Right atrium auricular region (tissue), 2 donors: ENCODE results near the gene PROX1. TPM values are rescaled to one million over a fixed set of nuclear protein-coding genes. Genes with fewer than 3 reads are reported as not detected.

Experiments
- DNase-seq: peaks from one replicate; pipeline ENCODE4 v3.0.0-alpha.2; 2019; ENCODE audit warnings: low spot score
- H3K27ac ChIP-seq, 2 donors: fragments of 200-600 bp; sonication (generic); 1 replicate in 1 of 2; 2 replicates in 1 of 2; pipeline ENCODE4 v1.5.1; 2016 to 2019
- H3K27me3 ChIP-seq, 2 donors: fragments of 200-600 bp; sonication (generic); one replicate each; pipeline versions ENCODE4 v1.5.1 to v1.6.0; 2017 to 2019
- H3K36me3 ChIP-seq: fragments of 200-600 bp; sonication (generic); one replicate; pipeline ENCODE4 v1.5.1; 2016
- H3K4me1 ChIP-seq, 2 donors: fragments of 200-600 bp; sonication (generic); one replicate each; pipeline versions ENCODE4 v1.5.1 to v1.6.0; 2017 to 2019
- H3K4me3 ChIP-seq, 2 donors: fragments of 200-600 bp; sonication (generic); 1 replicate in 1 of 2; 2 replicates in 1 of 2; pipeline ENCODE4 v1.5.1; 2017 to 2019; ENCODE audit warnings: mild to moderate bottlenecking in 1 of 2, moderate library complexity in 1 of 2
- H3K9me3 ChIP-seq, 2 donors: fragments of 200-600 bp; sonication (generic); one replicate each; pipeline ENCODE4 v1.5.1; 2019
- total RNA-seq, 2 donors: library from RNA; depleted of rRNA; stranded (reverse); fragments of >200 nt; gene quantifications; one replicate each; pipeline ENCODE4 v1.1.0, GENCODE V29; 2016
- TF ChIP-seq, protein P1 (sequence below), 2 donors: fragments of 200-600 bp; sonication (generic); IDR thresholded peaks; one replicate each; pipeline ENCODE4 v1.5.1; 2019; ENCODE audit warnings: antibody characterized with exemption in 2 of 2

Gene PROX1
- total RNA-seq, 2 donors from 2014 or later, result 39.7 to 46.5 TPM

GRCh38 chr1:213947200-213947801 is 40.5 kb upstream of the PROX1 start:
- H3K4me3 ChIP-seq, result no peak overlapping the region
- H3K36me3 ChIP-seq, result no peaks in the 10 kb centered on the region
- no peak overlapping the region for H3K27ac ChIP-seq
- no peaks in the 10 kb centered on the region for H3K9me3 ChIP-seq
- TF ChIP-seq, protein P1, sequence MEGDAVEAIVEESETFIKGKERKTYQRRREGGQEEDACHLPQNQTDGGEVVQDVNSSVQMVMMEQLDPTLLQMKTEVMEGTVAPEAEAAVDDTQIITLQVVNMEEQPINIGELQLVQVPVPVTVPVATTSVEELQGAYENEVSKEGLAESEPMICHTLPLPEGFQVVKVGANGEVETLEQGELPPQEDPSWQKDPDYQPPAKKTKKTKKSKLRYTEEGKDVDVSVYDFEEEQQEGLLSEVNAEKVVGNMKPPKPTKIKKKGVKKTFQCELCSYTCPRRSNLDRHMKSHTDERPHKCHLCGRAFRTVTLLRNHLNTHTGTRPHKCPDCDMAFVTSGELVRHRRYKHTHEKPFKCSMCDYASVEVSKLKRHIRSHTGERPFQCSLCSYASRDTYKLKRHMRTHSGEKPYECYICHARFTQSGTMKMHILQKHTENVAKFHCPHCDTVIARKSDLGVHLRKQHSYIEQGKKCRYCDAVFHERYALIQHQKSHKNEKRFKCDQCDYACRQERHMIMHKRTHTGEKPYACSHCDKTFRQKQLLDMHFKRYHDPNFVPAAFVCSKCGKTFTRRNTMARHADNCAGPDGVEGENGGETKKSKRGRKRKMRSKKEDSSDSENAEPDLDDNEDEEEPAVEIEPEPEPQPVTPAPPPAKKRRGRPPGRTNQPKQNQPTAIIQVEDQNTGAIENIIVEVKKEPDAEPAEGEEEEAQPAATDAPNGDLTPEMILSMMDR (IDR thresholded peaks at IDR 0.05), result no peak
- DNase-seq, result no peak
- no peaks in the 10 kb centered on the region for H3K27me3 ChIP-seq
- no peaks in the 10 kb centered on the region for H3K4me1 ChIP-seq

DNA sequence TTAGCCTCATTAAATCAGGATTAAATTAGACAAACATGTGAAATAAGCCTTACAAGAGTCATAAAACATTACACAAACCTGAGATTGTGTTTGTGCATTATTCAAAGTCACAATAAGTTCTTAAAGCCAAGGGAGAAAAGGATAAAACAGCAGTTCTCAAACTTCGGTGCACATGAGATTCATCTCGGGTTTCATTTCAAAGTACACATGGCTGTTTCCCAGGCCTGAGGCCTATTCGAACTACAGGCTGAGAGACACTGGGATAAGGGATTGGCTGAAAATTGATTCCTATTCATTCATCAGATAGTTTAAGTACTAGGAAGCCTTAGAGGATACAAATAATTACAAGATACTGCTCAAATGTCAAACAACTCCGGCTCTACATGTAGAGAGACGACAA is 35.9 kb upstream of the PROX1 start:
- H3K27me3 ChIP-seq, result no peaks in the 10 kb centered on the region
- no peak for DNase-seq
- H3K36me3 ChIP-seq, result no peaks in the 10 kb centered on the region
- no peaks in the 10 kb centered on the region for H3K4me1 ChIP-seq
- no peaks in the 10 kb centered on the region for H3K9me3 ChIP-seq
- no peak overlapping the region for H3K27ac ChIP-seq
- TF ChIP-seq, protein P1 (IDR thresholded peaks at IDR 0.05), result no peak
- no peak overlapping the region for H3K4me3 ChIP-seq

DNA sequence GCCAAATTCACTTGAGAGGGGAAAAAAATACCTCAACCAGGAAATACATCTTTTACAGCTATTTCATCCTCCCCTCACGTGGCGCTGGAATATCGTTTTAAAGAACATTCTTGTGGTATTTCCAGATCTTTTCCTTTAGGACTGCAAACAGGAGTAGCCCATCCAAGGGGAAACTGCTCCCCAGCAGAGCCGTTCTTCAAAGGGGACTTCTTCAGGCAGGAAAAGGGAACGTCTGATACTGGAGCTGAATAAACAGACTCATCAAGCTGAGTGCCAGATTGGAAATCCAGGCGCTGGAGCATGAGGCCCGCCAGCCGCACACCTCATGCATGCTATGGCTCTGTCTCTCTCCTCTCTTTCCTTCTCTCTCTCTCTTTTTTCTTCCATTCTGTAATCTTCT is 34.0 kb upstream of the PROX1 start:
- DNase-seq, result no peak
- TF ChIP-seq, protein P1 (IDR thresholded peaks at IDR 0.05), result no peak
- Histone ChIP-seq H3K9me3 (no peaks in the 10 kb centered on the region), H3K4me3 (no peak overlapping the region), H3K27ac (no peak overlapping the region), H3K27me3 (no peaks in the 10 kb centered on the region), H3K4me1 (no peaks in the 10 kb centered on the region), H3K36me3 (no peaks in the 10 kb centered on the region)

DNA sequence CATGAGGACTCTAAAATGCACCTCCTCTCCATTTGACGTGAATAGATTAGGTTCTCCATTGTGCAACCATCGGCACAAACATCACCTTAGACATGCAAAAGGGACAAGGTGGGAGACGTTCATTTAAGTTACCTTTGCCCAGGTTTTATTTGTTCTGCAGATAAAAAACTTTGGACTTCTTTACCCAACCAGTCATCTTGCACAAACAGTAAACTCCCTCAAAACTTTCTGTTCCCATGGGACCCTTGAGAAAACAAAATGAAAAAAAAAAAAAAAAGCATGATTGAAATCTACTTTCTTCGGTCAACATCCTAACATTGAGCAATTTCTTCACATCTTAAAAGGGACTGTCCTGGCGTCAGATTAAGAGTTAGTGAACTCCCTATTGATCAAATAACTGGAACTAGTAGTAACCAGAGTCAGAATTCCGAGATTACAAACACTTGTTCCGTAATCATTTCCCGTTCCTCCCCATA is 31.4 kb upstream of the PROX1 start:
- Histone ChIP-seq H3K4me3 (no peak overlapping the region), H3K9me3 (no peaks in the 10 kb centered on the region), H3K27ac (no peak overlapping the region), H3K27me3 (no peaks in the 10 kb centered on the region), H3K4me1 (no peaks in the 10 kb centered on the region), H3K36me3 (no peaks in the 10 kb centered on the region)
- TF ChIP-seq, protein P1 (IDR thresholded peaks at IDR 0.05), result no peak
- DNase-seq, result no peak

DNA sequence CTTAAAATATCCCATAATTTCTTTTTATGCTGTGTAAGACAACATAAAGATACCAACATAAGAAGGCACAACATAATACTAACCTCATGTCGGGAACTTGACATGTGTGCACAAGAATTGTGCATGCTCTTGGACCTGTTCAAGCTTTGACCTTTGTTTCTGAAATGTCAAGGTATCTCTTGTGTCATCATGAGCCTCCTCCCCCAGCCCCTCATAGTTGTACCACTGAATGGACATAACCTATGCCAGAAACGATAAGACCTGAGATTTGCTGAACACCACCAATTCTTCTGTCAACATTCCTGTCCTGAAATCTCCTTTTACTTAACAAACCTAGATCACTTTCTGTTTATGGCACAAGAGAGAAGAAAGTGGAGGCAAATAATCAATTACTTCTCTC is 29.4 kb upstream of the PROX1 start:
- no peak overlapping the region for H3K4me3 ChIP-seq
- TF ChIP-seq, protein P1 (IDR thresholded peaks at IDR 0.05), result no peak
- no peaks in the 10 kb centered on the region for H3K4me1 ChIP-seq
- H3K27me3 ChIP-seq, result no peaks in the 10 kb centered on the region
- no peaks in the 10 kb centered on the region for H3K9me3 ChIP-seq
- H3K27ac ChIP-seq, result no peak overlapping the region
- no peak for DNase-seq
- no peaks in the 10 kb centered on the region for H3K36me3 ChIP-seq

GRCh38 chr1:213960963-213961362 is 26.8 kb upstream of the PROX1 start:
- TF ChIP-seq, protein P1 (IDR thresholded peaks at IDR 0.05), result no peak
- Histone ChIP-seq H3K36me3 (no peaks in the 10 kb centered on the region), H3K4me3 (no peak overlapping the region), H3K27ac (no peak overlapping the region), H3K9me3 (no peaks in the 10 kb centered on the region), H3K4me1 (no peaks in the 10 kb centered on the region), H3K27me3 (no peaks in the 10 kb centered on the region)
- DNase-seq, result no peak
